BLaER1 treated with 17β-estradiol and CSF1 and Interleukin-3, amounts not matched to agents 10 nM and 100 nM (cell line): ENCODE results near the gene GALNT9.
A peak's percentile ranks its signal among the peaks of the same experiment; 100 is the strongest.

ENCODE experiments used
- H3K27ac ChIP-seq, 11 experiments: shearing (Covaris generic); formaldehyde crosslinking; 2 replicates each; pipeline ENCODE4 v1.8.1; 2022
- H3K27me3 ChIP-seq, 11 experiments: shearing (Covaris generic); formaldehyde crosslinking; 2 replicates each; pipeline ENCODE4 v1.8.1; 2022
- H3K36me3 ChIP-seq, 11 experiments: shearing (Covaris generic); formaldehyde crosslinking; 2 replicates each; pipeline ENCODE4 v1.8.1; 2022
- H3K4me1 ChIP-seq, 10 experiments: shearing (Covaris generic); formaldehyde crosslinking; 2 replicates each; pipeline ENCODE4 v1.8.1; 2022
- H3K4me2 ChIP-seq, 11 experiments: shearing (Covaris generic); formaldehyde crosslinking; 2 replicates each; pipeline ENCODE4 v1.8.1; 2022
- H3K4me3 ChIP-seq, 10 experiments: shearing (Covaris generic); formaldehyde crosslinking; 2 replicates each; pipeline ENCODE4 v1.8.1; 2022
- H3K9ac ChIP-seq, 11 experiments: shearing (Covaris generic); formaldehyde crosslinking; 2 replicates each; pipeline ENCODE4 v1.8.1; 2022
- H3K9me3 ChIP-seq, 11 experiments: shearing (Covaris generic); formaldehyde crosslinking; replicated peaks in 1 of 11; 2 replicates each; pipeline ENCODE4 v1.8.1; 2022
- H4K20me1 ChIP-seq, 11 experiments: shearing (Covaris generic); formaldehyde crosslinking; 2 replicates each; pipeline ENCODE4 v1.8.1; 2022
- Cebpa-rat ChIP-seq, 11 experiments: shearing (Covaris generic); IDR thresholded peaks; 2 replicates each; pipeline ENCODE4 v1.8.1; 2022

The GALNT9 gene

GRCh38 chr12:132204063-132204792 is 125.2 kb downstream of the GALNT9 start:
- Histone ChIP-seq H3K4me1 (peaks cover 7 to 39% (median 21%) of the 10 kb centered on the region in 10 experiments; a peak in 16 of 20 replicates), H3K9ac (no peak overlapping the region), H3K27ac (no peak overlapping the region), H3K4me3 (no peak overlapping the region), H4K20me1 (peaks cover 0 to 61% (median 0%) of the 10 kb centered on the region in 11 experiments; a peak in 8 of 22 replicates), H3K36me3 (no peaks in the 10 kb centered on the region), H3K4me2 (no peak overlapping the region), H3K27me3 (peaks cover 44 to 55% (median 47%) of the 10 kb centered on the region in 11 experiments), H3K9me3 (peaks cover 0 to 8% (median 0%) of the 10 kb centered on the region in 11 experiments; a peak in 4 of 22 replicates)
- no peak for TF ChIP-seq Cebpa-rat (IDR thresholded peaks at IDR 0.05)

- Histone ChIP-seq H3K4me2 (peak overlapping the region in 6 of 11 experiments; percentile 0 to 41 (median 14); a peak in 6 of 22 replicates), H3K9ac (no peak overlapping the region), H4K20me1 (peaks cover 0 to 61% (median 0%) of the 10 kb centered on the region in 11 experiments; a peak in 8 of 22 replicates), H3K9me3 (peaks cover 0 to 4% (median 0%) of the 10 kb centered on the region in 11 experiments; a peak in 3 of 22 replicates), H3K4me1 (peaks cover 7 to 41% (median 23%) of the 10 kb centered on the region in 10 experiments; a peak in 16 of 20 replicates), H3K27me3 (peaks cover 44 to 55% (median 47%) of the 10 kb centered on the region in 11 experiments), H3K27ac (no peak overlapping the region), H3K36me3 (no peaks in the 10 kb centered on the region), H3K4me3 (no peak overlapping the region)
- TF ChIP-seq Cebpa-rat (IDR thresholded peaks at IDR 0.05): no peak
These were observed 126.3 kb downstream of the GALNT9 start for GRCh38 chr12:132202929-132203721.

- H3K36me3 ChIP-seq: no peaks in the 10 kb centered on the region
- H4K20me1 ChIP-seq: peaks cover 0 to 49% (median 0%) of the 10 kb centered on the region in 11 experiments; a peak in 8 of 22 replicates
- no peaks in the 10 kb centered on the region for H3K9me3 ChIP-seq
- peaks cover 9 to 44% (median 29%) of the 10 kb centered on the region in 10 experiments; a peak in 18 of 20 replicates for H3K4me1 ChIP-seq
- H3K27me3 ChIP-seq: peaks cover 35 to 41% (median 37%) of the 10 kb centered on the region in 11 experiments
- no peak overlapping the region for H3K4me2 ChIP-seq
- TF ChIP-seq Cebpa-rat (IDR thresholded peaks at IDR 0.05): no peak
- H3K27ac ChIP-seq: no peak overlapping the region
- no peak overlapping the region for H3K9ac ChIP-seq
- no peak overlapping the region for H3K4me3 ChIP-seq
These were observed 127.8 kb downstream of the GALNT9 start for GRCh38 chr12:132201391-132202120.

- H3K4me1 ChIP-seq: peaks cover 15 to 44% (median 29%) of the 10 kb centered on the region in 10 experiments
- no peak overlapping the region for H3K4me3 ChIP-seq
- H3K9me3 ChIP-seq: no peaks in the 10 kb centered on the region
- H3K36me3 ChIP-seq: no peaks in the 10 kb centered on the region
- H3K27me3 ChIP-seq: peaks cover 28 to 37% (median 30%) of the 10 kb centered on the region in 11 experiments
- no peak overlapping the region for H3K9ac ChIP-seq
- no peak for TF ChIP-seq Cebpa-rat (IDR thresholded peaks at IDR 0.05)
- no peak overlapping the region for H3K27ac ChIP-seq
- H3K4me2 ChIP-seq: no peak overlapping the region
- peaks cover 0 to 44% (median 0%) of the 10 kb centered on the region in 11 experiments; a peak in 8 of 22 replicates for H4K20me1 ChIP-seq
These were observed 128.6 kb downstream of the GALNT9 start for GRCh38 chr12:132200800-132201199.

GRCh38 chr12:132199526-132200319 is 129.7 kb downstream of the GALNT9 start:
- H3K4me1 ChIP-seq: peaks cover 17 to 48% (median 33%) of the 10 kb centered on the region in 10 experiments
- H3K27me3 ChIP-seq: peaks cover 17 to 31% (median 19%) of the 10 kb centered on the region in 11 experiments
- H3K27ac ChIP-seq: no peak overlapping the region
- peaks cover 0 to under 1% (median 0%) of the 10 kb centered on the region in 11 experiments; a peak in 3 of 22 replicates for H3K9me3 ChIP-seq
- no peak overlapping the region for H3K4me3 ChIP-seq
- H3K4me2 ChIP-seq: no peak overlapping the region
- H3K9ac ChIP-seq: no peak overlapping the region
- H3K36me3 ChIP-seq: no peaks in the 10 kb centered on the region
- peaks cover 0 to 33% (median 0%) of the 10 kb centered on the region in 11 experiments; a peak in 6 of 22 replicates for H4K20me1 ChIP-seq
- no peak for TF ChIP-seq Cebpa-rat (IDR thresholded peaks at IDR 0.05)

- no peak overlapping the region for H3K27ac ChIP-seq
- no peak for TF ChIP-seq Cebpa-rat (IDR thresholded peaks at IDR 0.05)
- H3K4me2 ChIP-seq: peak overlapping the region in 1 of 11 experiments; percentile 20; a peak in 1 of 22 replicates
- H3K27me3 ChIP-seq: peaks cover 11 to 25% (median 13%) of the 10 kb centered on the region in 11 experiments
- peaks cover 5 to 7% (median 5%) of the 10 kb centered on the region in 11 experiments; a peak in 19 of 22 replicates for H3K9me3 ChIP-seq
- H3K4me3 ChIP-seq: no peak overlapping the region
- H4K20me1 ChIP-seq: peaks cover 0 to 27% (median 0%) of the 10 kb centered on the region in 11 experiments; a peak in 3 of 22 replicates
- peaks cover 17 to 52% (median 35%) of the 10 kb centered on the region in 10 experiments for H3K4me1 ChIP-seq
- no peaks in the 10 kb centered on the region for H3K36me3 ChIP-seq
- no peak overlapping the region for H3K9ac ChIP-seq
These were observed 130.3 kb downstream of the GALNT9 start for GRCh38 chr12:132199101-132199500.

- H3K27me3 ChIP-seq: peaks cover 0 to 15% (median 0%) of the 10 kb centered on the region in 11 experiments; a peak in 8 of 22 replicates
- H3K4me3 ChIP-seq: no peak overlapping the region
- peaks cover 11 to 17% (median 14%) of the 10 kb centered on the region in 11 experiments; a peak in 19 of 22 replicates for H3K9me3 ChIP-seq
- 0 out of 22 replicates have a peak, but pooled peaks cover 0 to 5% (median 0%) of the 10 kb centered on the region in 11 experiments for H3K36me3 ChIP-seq
- TF ChIP-seq Cebpa-rat (IDR thresholded peaks at IDR 0.05): no peak
- peaks cover 0 to 17% (median 0%) of the 10 kb centered on the region in 11 experiments; a peak in 2 of 22 replicates for H4K20me1 ChIP-seq
- H3K9ac ChIP-seq: no peak overlapping the region
- H3K4me2 ChIP-seq: peak overlapping the region in 4 of 11 experiments; percentile 11 to 90 (median 83); a peak in 6 of 22 replicates
- peaks cover 17 to 47% (median 32%) of the 10 kb centered on the region in 10 experiments for H3K4me1 ChIP-seq
- H3K27ac ChIP-seq: no peak overlapping the region
These were observed 131.6 kb downstream of the GALNT9 start for GRCh38 chr12:132197581-132198354.
